Measurements from ENCODE around the gene OBI1. TPM values are rescaled to one million over a fixed set of nuclear protein-coding genes. Genes with fewer than 3 reads are reported as not detected.

The OBI1 gene
- total and polyA plus RNA-seq, 9 of the 15 experiments (the other 6 are each of a cell fraction or from before 2014, with no cell fraction given) = 8.7 to 18.4 (median 14.2) TPM

DNA sequence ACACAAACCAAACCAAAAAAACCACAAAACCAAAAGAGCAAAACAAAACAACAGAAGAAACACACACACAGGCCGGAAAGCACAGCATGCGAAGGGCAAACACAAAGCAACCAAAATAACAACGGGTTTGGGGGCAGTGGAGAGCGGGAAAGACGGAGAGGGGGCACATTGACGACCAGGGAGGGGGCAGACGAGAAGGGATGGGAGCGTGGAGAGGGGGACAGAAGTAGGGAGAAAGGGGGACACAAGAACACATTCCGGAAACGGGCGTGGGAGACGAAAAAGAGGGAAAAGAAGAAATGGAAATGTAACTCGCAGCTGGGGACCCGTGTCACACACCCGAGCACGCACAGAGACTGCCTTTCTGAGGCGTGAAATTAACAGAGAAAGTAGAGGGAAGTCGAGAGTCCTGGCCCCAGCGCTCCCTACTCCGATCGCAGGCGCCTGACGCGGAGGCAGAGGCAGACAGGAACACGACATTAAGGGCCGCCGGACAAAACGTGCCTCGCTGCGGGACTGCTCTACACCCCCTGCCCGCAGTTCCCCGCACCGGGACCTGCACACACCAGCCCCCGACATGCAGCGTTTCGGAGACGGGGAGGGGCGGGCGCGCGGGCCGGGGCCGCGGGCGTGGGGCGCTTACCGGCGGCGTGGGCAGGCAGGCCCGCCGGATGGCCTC is 56.3 kb downstream of the OBI1 start:
- Histone ChIP-seq H3K27ac (ENCODE audit: extremely low read depth, low read depth, low read length) (no peak overlapping the region), H3K4me2 (ENCODE audit: insufficient read depth, low read length) (peak overlapping the region; percentile 90), H3K9me1 (ENCODE audit: control insufficient read depth, insufficient read depth, low read length) (no peaks in the 10 kb centered on the region), H3K79me2 (ENCODE audit: control insufficient read depth, insufficient read depth, low read length) (no peaks in the 10 kb centered on the region), H3K4me1 (replicated peaks in 1 of 2; ENCODE audit: control insufficient read depth in 2 of 2, insufficient read depth in 2 of 2, low read length in 2 of 2) (peaks cover 7 to 17% of the 10 kb centered on the region in 2 experiments; a peak in 3 of 5 replicates), H3K4me3 (peak overlapping the region; percentile 52), H3K36me3 (ENCODE audit: control insufficient read depth, insufficient read depth, low read length) (no peaks in the 10 kb centered on the region), H4K20me1 (replicated peaks; ENCODE audit: control insufficient read depth, insufficient read depth, low read length) (no peaks in the 10 kb centered on the region), H3K27me3 (ENCODE audit: control insufficient read depth in 2 of 2, insufficient read depth in 2 of 2, low read length in 2 of 2) (no peaks in the 10 kb centered on the region), H3K9ac (ENCODE audit: insufficient read depth in 1 of 2, low read depth in 2 of 2, low read length in 2 of 2) (peak overlapping the region; percentile 61 to 93), H2AFZ (ENCODE audit: low read depth, low read length) (peak overlapping the region; percentile 81), H3K9me3 (replicated peaks; ENCODE audit: control insufficient read depth, insufficient read depth, low read depth, low read length) (no peaks in the 10 kb centered on the region)
- ChIA-PET CTCF (ENCODE audit: low intra/inter-chr PET ratio) (no interaction called here), POLR2A (interaction anchor here (1.0 kb wide), 1 partner anchor 18 kb away, joined by 3 read pairs; no protein-coding TSS in a partner anchor)
- no peak for FAIRE-seq
- TF ChIP-seq ZBTB7A (IDR thresholded peaks at IDR 0.05; ENCODE audit: borderline replicate concordance, control insufficient read depth, low read depth, low read length) (0 out of 2 replicates have a peak, but pooled peaks have one; percentile 13), XRCC3 (IDR thresholded peaks at IDR 0.05) (no peak)
- in situ Hi-C loops (cut with MboI) = no loop called here
- intact Hi-C loops (cut with micrococcal nuclease) = loop anchor here (1.0 kb wide), 1 partner anchor 45 kb away; no protein-coding TSS in a partner anchor
- peak; percentile 36 for ATAC-seq
- no TSS peak for BruUV-seq (replicated peaks)
- DNase-seq (ENCODE audit: extremely low read depth in 1 of 4, low spot score in 3 of 4) = peak; percentile 14 to 20 (median 16)
- 5% methylated on average over 9 of the region's 51 CpGs for WGBS (ENCODE audit: insufficient coverage, low coverage, missing lambda C conversion rate)

- no peak for ATAC-seq
- POLR2A ChIA-PET = no interaction called here
Measured at GRCh38 chr13:78601874-78602560, 56.9 kb downstream of the OBI1 start.

More at GRCh38 chr13:78601874-78602560, 56.9 kb downstream of the OBI1 start:
- no TSS peak for BruUV-seq (replicated peaks)
- Histone ChIP-seq H3K27me3 (ENCODE audit: control insufficient read depth in 2 of 2, insufficient read depth in 2 of 2, low read length in 2 of 2) (no peaks in the 10 kb centered on the region; a peak in 1 of 5 replicates), H3K4me3 (no peak overlapping the region), H3K9me3 (replicated peaks; ENCODE audit: control insufficient read depth, insufficient read depth, low read depth, low read length) (no peaks in the 10 kb centered on the region), H3K4me2 (ENCODE audit: insufficient read depth, low read length) (no peak overlapping the region), H3K79me2 (ENCODE audit: control insufficient read depth, insufficient read depth, low read length) (no peaks in the 10 kb centered on the region), H4K20me1 (replicated peaks; ENCODE audit: control insufficient read depth, insufficient read depth, low read length) (no peaks in the 10 kb centered on the region), H3K36me3 (ENCODE audit: control insufficient read depth, insufficient read depth, low read length) (no peaks in the 10 kb centered on the region), H3K4me1 (replicated peaks in 1 of 2; ENCODE audit: control insufficient read depth in 2 of 2, insufficient read depth in 2 of 2, low read length in 2 of 2) (peaks cover 7 to 16% of the 10 kb centered on the region in 2 experiments; a peak in 3 of 5 replicates), H3K9ac (ENCODE audit: insufficient read depth in 1 of 2, low read depth in 2 of 2, low read length in 2 of 2) (no peak overlapping the region), H3K9me1 (ENCODE audit: control insufficient read depth, insufficient read depth, low read length) (no peaks in the 10 kb centered on the region), H2AFZ (ENCODE audit: low read depth, low read length) (no peak overlapping the region), H3K27ac (ENCODE audit: extremely low read depth, low read depth, low read length) (no peak overlapping the region)
- in situ Hi-C loops (cut with MboI) = no loop called here
- intact Hi-C loops (cut with micrococcal nuclease) = no loop called here
- no peak for TF ChIP-seq TGIF2 (CRISPR knock-in tag; IDR thresholded peaks at IDR 0.05)
- no peak for TF ChIP-seq U2AF2 (optimal IDR thresholded peaks at IDR 0.05; ENCODE audit: low read depth, low read length)
- no peak for TF ChIP-seq ZNF589 (CRISPR knock-in tag; IDR thresholded peaks at IDR 0.05; ENCODE audit: low read depth)
- no peak for TF ChIP-seq CEBPB (tag; IDR thresholded peaks at IDR 0.05)
- TF ChIP-seq THRA (IDR thresholded peaks at IDR 0.05) = no peak
- no peak for TF ChIP-seq JUND (IDR thresholded peaks at IDR 0.05; ENCODE audit: borderline replicate concordance, low read depth, low read length)
- no peak for TF ChIP-seq JUND (tag; IDR thresholded peaks at IDR 0.05; ENCODE audit: borderline replicate concordance, low read depth, low read length)
- no peak for TF ChIP-seq PKNOX1 (IDR thresholded peaks at IDR 0.05)
- TF ChIP-seq NUFIP1 (IDR thresholded peaks at IDR 0.05; ENCODE audit: partially characterized antibody) = no peak
- no peak for TF ChIP-seq SETDB1 (IDR thresholded peaks at IDR 0.05; ENCODE audit: low read length)
- no CpG with 5 or more reads among the region's 112 CpGs for WGBS (ENCODE audit: insufficient coverage, low coverage, missing lambda C conversion rate)
- FAIRE-seq (no peak), DNase-seq (ENCODE audit: extremely low read depth in 1 of 4, low spot score in 3 of 4) (no peak)
- CTCF ChIA-PET (ENCODE audit: low intra/inter-chr PET ratio) = no interaction called here

All from K562 (cell line).